PC-9 (cell line): ENCODE measurements around the gene DMXL1. TPM values are rescaled to one million over a fixed set of nuclear protein-coding genes. Genes with fewer than 3 reads are reported as not detected.

Source experiments
- BruUV-seq: library from RNA; stranded (reverse); fragments of 400-500 nt; replicated peaks from 2 replicates; lab custom pipeline; 2021; lab: Mats Ljungman, UMichigan
- CTCF ChIA-PET: fragments of 300-600 bp; sonication (Branson Sonifier 250); formaldehyde crosslinking; loops from one replicate; lab custom pipeline; 2022; ENCODE audit warnings: antibody characterized with exemption; lab: Charles Lee
- POLR2A ChIA-PET: fragments of 300-600 bp; sonication (Branson Sonifier 250); formaldehyde crosslinking; loops from one replicate; lab custom pipeline; 2022; ENCODE audit warnings: antibody characterized with exemption; ENCODE audit not compliant: unreplicated experiment; lab: Charles Lee
- DNase-seq, 2 experiments: peaks; one replicate each; pipeline versions ENCODE4 v3.0.0 to v3.0.0-alpha.2; 2015 to 2022; ENCODE audit warnings: mixed read lengths in 1 of 2
- H2AFZ ChIP-seq: fragments of 200-600 bp; sonication (generic); 2 replicates; pipeline ENCODE4 v1.8.1; 2017; ENCODE audit warnings: antibody characterized with exemption
- H3F3A ChIP-seq: fragments of 200-600 bp; sonication (generic); 2 replicates; pipeline ENCODE4 v1.8.1; 2017; ENCODE audit warnings: antibody characterized with exemption, mild to moderate bottlenecking, low read depth; ENCODE audit not compliant: insufficient read depth
- H3K27ac ChIP-seq: fragments of 200-600 bp; sonication (generic); 2 replicates; pipeline ENCODE4 v1.6.1; 2016; ENCODE audit warnings: mixed run types
- H3K27me3 ChIP-seq: fragments of 200-600 bp; sonication (generic); 2 replicates; pipeline ENCODE4 v1.6.1; 2016; ENCODE audit warnings: low read depth, mixed run types; ENCODE audit not compliant: insufficient read depth
- H3K36me3 ChIP-seq: fragments of 200-600 bp; sonication (generic); 2 replicates; pipeline ENCODE4 v1.6.1; 2016; ENCODE audit warnings: low read depth, mixed run types
- H3K4me1 ChIP-seq: fragments of 200-600 bp; sonication (generic); replicated peaks from 2 replicates; pipeline ENCODE4 v1.6.1; 2016; ENCODE audit warnings: mixed run types; ENCODE audit not compliant: insufficient read depth
- H3K4me2 ChIP-seq: fragments of 200-600 bp; sonication (generic); 2 replicates; pipeline ENCODE4 v1.6.1; 2017; ENCODE audit warnings: mixed run types
- H3K4me3 ChIP-seq: fragments of 200-600 bp; sonication (generic); 2 replicates; pipeline ENCODE4 v1.6.1; 2016; ENCODE audit warnings: mixed run types
- H3K79me2 ChIP-seq: fragments of 200-600 bp; sonication (generic); 2 replicates; pipeline ENCODE4 v1.6.1; 2017; ENCODE audit warnings: low read depth, mixed run types
- H3K9me2 ChIP-seq: fragments of 200-600 bp; sonication (generic); 2 replicates; pipeline ENCODE4 v1.8.1; 2017; ENCODE audit warnings: mild to moderate bottlenecking; ENCODE audit not compliant: insufficient read depth
- H3K9me3 ChIP-seq: fragments of 200-600 bp; sonication (generic); 2 replicates; pipeline ENCODE4 v1.8.1; 2016; ENCODE audit warnings: low read depth; ENCODE audit not compliant: insufficient read depth
- H4K20me1 ChIP-seq: fragments of 200-600 bp; sonication (generic); 2 replicates; pipeline ENCODE4 v1.8.1; 2017; ENCODE audit not compliant: insufficient read depth
- EZH2 ChIP-seq: fragments of 200-600 bp; sonication (generic); IDR thresholded peaks from 2 replicates; pipeline ENCODE4 v1.8.0; 2017; ENCODE audit warnings: antibody characterized with exemption, low read depth
- intact Hi-C: fragments of 100-400 bp; cut with micrococcal nuclease; formaldehyde crosslinking; loops from one replicate; pipeline ENCODE4 v1.10.0; 2022; ENCODE audit not compliant: unreplicated experiment
- total RNA-seq: library from RNA; stranded (reverse); gene quantifications from 2 replicates; pipeline ENCODE4 v1.2.3, GENCODE V29; 2021
- TF ChIP-seq, protein P1 (sequence below): fragments of 200-600 bp; sonication (generic); conservative IDR thresholded peaks from 2 replicates; pipeline ENCODE4 v1.6.1; 2017; ENCODE audit warnings: mixed run types, antibody characterized with exemption, mild to moderate bottlenecking, moderate library complexity

Gene DMXL1
- total RNA-seq, 1 experiment from 2014 or later, result 27.3 TPM

GRCh38 chr5:119250946-119251901 lies 180.3 kb downstream of the DMXL1 start:
- 0 out of 2 replicates have a peak, but pooled peaks cover 9% of the 10 kb centered on the region for H3K4me1 ChIP-seq
- no peaks in the 10 kb centered on the region for H3K27me3 ChIP-seq
- H3K79me2 ChIP-seq, result no peaks in the 10 kb centered on the region
- no peak overlapping the region for H3K4me2 ChIP-seq
- TF ChIP-seq EZH2, result no peak
- TF ChIP-seq, protein P1, sequence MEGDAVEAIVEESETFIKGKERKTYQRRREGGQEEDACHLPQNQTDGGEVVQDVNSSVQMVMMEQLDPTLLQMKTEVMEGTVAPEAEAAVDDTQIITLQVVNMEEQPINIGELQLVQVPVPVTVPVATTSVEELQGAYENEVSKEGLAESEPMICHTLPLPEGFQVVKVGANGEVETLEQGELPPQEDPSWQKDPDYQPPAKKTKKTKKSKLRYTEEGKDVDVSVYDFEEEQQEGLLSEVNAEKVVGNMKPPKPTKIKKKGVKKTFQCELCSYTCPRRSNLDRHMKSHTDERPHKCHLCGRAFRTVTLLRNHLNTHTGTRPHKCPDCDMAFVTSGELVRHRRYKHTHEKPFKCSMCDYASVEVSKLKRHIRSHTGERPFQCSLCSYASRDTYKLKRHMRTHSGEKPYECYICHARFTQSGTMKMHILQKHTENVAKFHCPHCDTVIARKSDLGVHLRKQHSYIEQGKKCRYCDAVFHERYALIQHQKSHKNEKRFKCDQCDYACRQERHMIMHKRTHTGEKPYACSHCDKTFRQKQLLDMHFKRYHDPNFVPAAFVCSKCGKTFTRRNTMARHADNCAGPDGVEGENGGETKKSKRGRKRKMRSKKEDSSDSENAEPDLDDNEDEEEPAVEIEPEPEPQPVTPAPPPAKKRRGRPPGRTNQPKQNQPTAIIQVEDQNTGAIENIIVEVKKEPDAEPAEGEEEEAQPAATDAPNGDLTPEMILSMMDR, result no peak
- H3F3A ChIP-seq, result no peaks in the 10 kb centered on the region
- H4K20me1 ChIP-seq, result no peaks in the 10 kb centered on the region
- H3K36me3 ChIP-seq, result no peaks in the 10 kb centered on the region
- no TSS peak for BruUV-seq
- POLR2A ChIA-PET, result no interaction called here
- H3K9me2 ChIP-seq, result no peaks in the 10 kb centered on the region
- no peak overlapping the region for H2AFZ ChIP-seq
- CTCF ChIA-PET, result interaction anchor here (0.6 to 0.7 kb wide), 3 partner anchors 78 to 157 kb away, joined by 3 to 8 read pairs (median 5); no protein-coding TSS in a partner anchor
- no peak for DNase-seq
- no peak overlapping the region for H3K4me3 ChIP-seq
- intact Hi-C loops, result no loop called here
- no peak overlapping the region for H3K27ac ChIP-seq
- H3K9me3 ChIP-seq, result peaks cover 6% of the 10 kb centered on the region; the same call in 1 of the 2 replicates

DNA sequence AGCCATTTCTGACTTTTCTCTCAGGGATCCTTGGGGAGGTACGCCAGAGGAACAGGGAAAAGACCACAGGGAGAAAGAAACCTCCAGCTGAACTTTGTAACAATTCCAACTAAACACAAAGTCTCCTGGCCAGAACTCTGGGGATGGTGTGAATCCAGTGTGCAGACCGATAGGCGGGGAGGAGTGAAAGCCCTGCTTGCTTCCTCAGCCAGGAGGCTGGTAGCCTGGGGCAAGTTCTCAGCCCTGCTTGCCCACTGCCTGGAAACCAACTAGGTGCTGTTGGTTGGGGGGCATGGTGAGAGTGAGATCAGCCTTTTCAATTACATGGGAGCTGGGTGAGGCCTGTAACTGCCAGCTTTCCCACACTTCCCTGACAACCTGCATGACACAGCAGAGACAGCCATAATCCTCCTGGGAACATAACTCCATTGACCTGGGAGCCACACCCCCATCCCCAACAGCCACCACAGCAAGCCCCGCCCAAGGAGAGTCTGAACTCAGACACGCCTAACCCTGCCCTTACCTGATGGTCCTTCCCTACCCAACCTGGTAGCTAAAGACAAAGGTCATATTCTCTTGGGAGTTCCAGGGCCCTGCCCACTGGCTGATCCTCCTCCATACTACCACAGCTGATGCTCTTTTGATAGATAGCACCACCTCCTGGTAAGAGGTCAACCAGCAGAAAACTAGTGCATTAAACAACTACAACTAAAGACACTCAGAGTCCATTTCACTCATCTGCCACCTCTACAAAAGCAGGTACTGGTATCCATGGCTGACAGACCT lies 184.9 kb downstream of the DMXL1 start:
- Histone ChIP-seq H3K9me3 (peaks cover 24% of the 10 kb centered on the region), H2AFZ (no peak overlapping the region), H4K20me1 (no peaks in the 10 kb centered on the region), H3K36me3 (no peaks in the 10 kb centered on the region), H3K4me1 (0 out of 2 replicates have a peak, but pooled peaks cover 9% of the 10 kb centered on the region), H3K27me3 (no peaks in the 10 kb centered on the region), H3K27ac (peak overlapping the region; percentile 40; the same call in 1 of the 2 replicates), H3K4me2 (no peak overlapping the region), H3K9me2 (no peaks in the 10 kb centered on the region), H3F3A (no peaks in the 10 kb centered on the region), H3K4me3 (no peak overlapping the region), H3K79me2 (no peaks in the 10 kb centered on the region)
- DNase-seq, result peak; percentile 7 to 67
- ChIA-PET POLR2A (no interaction called here), CTCF (no interaction called here)
- BruUV-seq, result no TSS peak
- no peak for TF ChIP-seq EZH2
- TF ChIP-seq, protein P1, result peak; percentile 29; the same call in 1 of the 2 replicates
- intact Hi-C loops, result no loop called here

DNA sequence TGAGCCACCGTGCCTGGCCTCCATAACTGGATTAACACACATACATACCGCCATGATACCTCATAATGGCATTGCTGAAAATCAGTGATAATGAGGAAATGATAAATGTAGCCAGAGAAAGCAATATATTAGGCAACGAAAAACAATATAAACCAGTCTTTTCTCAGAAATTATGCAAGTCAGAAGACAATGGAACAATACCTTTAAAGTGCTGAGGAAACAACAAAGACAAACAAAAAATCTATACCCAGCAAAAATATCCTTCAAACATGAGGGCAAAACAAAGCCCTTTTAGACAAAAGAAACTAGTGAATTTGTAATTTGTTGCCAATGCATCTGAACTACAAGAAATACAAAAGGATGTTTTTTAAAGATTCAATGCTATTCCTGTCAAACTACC lies 186.7 kb downstream of the DMXL1 start:
- H4K20me1 ChIP-seq, result no peaks in the 10 kb centered on the region
- no peaks in the 10 kb centered on the region for H3F3A ChIP-seq
- no peak overlapping the region for H2AFZ ChIP-seq
- intact Hi-C loops, result no loop called here
- no peak overlapping the region for H3K4me2 ChIP-seq
- H3K4me3 ChIP-seq, result no peak overlapping the region
- no peaks in the 10 kb centered on the region for H3K27me3 ChIP-seq
- H3K9me3 ChIP-seq, result peaks cover 27% of the 10 kb centered on the region
- no peaks in the 10 kb centered on the region for H3K79me2 ChIP-seq
- H3K27ac ChIP-seq, result no peak overlapping the region
- DNase-seq, result no peak
- POLR2A ChIA-PET, result interaction anchor here (0.7 kb wide), 1 partner anchor 106 kb away, joined by 9 read pairs; no protein-coding TSS in a partner anchor
- TF ChIP-seq EZH2, result no peak
- TF ChIP-seq, protein P1, result no peak
- H3K4me1 ChIP-seq, result 0 out of 2 replicates have a peak, but pooled peaks cover 9% of the 10 kb centered on the region
- H3K36me3 ChIP-seq, result no peaks in the 10 kb centered on the region
- no peaks in the 10 kb centered on the region for H3K9me2 ChIP-seq
- no TSS peak for BruUV-seq
- CTCF ChIA-PET, result no interaction called here
